ENCODE results near the gene CNN3. TPM values are rescaled to one million over a fixed set of nuclear protein-coding genes. Genes with fewer than 3 reads are reported as not detected.

Gene CNN3
- total RNA-seq, 1 experiment from 2014 or later, result 346 TPM

DNA sequence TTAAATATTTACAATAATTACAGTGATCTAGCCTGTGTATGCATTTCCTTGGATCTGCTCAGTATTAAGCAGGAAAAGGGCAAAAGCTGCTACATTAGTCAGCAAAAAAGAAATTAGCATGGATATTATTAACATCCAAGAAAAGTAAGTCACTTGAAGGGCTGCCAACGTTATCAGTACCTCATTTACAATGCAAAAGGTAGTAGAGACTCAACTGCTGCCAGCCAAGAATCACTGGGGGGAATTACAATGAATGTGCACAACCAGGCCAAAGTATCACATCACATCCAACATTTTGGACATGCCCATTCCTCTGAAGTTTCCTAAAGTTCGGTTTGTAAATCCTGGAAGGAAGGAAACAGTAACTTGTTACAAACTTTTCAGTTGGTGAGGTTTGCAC is 1.9 kb downstream of the CNN3 start:
- DNase-seq (ENCODE audit: low read depth), result peak; percentile 23

DNA sequence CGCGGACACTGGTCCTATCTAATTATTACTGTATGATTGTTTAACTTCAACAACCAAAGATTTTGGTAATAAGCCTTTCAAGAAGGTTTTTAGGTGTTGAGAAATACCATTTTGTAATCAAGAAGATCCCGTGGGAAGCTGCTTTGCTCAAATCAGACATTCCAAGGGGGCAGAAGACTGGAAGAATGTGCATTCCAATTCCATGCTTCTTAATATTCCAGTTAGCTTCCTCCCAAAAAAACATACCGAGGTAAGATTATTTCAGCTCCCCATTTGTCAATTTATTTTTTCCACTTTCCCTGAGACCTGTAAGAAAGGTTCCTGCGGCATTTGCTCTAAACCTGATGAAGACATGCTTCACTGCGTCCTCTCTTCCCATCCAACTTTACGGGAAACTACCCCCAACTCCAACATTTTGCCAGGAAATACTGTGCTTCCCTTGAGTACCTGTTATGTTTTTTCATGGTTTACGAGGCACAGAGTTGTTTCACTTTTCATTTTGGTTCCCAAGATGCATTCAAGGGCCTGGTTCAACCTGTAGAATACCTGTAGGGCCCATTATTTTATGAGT is 4.1 kb downstream of the CNN3 start:
- DNase-seq (ENCODE audit: low read depth), result no peak

DNA sequence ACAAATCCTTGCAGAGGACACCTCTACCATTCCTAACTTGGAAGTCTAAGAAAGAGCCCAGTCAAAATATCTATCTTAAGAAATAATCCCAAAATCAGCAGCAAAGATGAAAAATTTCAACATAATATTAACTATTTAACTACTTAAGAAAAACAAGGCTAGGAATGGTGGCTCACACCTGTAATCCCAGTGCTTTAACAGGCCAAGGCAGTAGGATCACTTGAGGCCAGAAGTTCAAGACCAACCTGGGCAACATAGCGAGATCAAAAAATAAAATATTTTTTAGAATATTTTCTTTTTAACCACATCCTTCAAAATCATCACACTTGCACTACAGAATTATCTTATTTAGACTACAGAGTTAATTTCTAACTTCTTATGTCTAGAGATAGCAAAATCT is 4.9 kb downstream of the CNN3 start:
- DNase-seq (ENCODE audit: low read depth), result no peak

DNA sequence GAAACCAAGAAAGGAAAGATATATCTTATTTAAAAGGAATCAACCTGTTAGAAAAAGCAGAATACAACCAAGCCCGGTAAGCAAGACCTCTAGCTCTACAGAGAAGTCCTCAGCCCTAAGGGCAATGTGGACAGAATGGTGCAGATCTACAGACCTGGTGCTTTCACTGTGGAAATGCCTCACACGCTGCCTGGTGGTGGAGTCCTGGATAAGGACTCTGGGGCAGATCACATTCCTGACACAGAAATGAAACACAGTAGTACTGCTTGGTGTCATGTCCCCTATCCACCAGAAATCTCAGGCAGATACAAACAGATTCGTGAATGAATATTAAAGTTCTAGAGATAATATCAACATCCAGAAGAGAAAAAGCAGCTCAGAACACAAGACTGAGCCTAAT is 6.8 kb downstream of the CNN3 start:
- no peak for DNase-seq (ENCODE audit: low read depth)

DNA sequence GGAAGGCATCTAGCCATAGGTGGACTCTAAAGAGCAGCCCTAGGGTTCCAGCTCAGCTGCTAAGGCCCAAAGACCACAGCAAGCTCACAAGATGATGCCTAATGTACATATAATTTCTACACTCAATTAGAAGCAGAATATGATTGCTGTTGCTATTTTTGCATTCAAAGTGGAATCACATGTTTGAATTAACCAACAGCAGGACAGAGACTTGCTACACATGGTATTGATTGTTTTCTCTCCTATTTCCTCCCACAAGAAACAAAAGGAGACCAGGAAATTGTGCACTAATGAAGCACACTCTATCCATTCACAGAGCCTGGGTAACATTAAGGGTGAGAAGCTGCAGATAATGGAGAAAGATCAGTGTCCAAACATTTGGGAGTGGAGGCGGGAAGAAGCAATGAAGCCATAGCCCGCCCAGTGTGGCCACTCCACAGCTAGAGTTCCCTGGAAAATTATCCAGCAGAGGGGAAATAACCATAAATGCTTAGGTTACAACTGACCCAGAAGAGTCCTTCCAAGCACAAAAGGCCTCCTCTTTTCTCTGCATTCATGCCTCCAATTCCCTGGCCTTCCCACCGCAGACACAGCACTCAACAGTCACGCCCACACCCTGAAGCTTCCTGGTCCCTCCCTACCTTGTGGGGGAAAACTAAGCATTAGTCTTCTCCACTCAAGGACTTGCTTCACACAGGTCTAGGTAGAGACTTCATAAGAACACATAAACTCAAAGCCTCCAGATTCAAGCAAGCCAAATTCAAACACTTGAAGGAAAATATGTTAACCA is 7.5 kb downstream of the CNN3 start:
- no peak for DNase-seq (ENCODE audit: low read depth)

DNA sequence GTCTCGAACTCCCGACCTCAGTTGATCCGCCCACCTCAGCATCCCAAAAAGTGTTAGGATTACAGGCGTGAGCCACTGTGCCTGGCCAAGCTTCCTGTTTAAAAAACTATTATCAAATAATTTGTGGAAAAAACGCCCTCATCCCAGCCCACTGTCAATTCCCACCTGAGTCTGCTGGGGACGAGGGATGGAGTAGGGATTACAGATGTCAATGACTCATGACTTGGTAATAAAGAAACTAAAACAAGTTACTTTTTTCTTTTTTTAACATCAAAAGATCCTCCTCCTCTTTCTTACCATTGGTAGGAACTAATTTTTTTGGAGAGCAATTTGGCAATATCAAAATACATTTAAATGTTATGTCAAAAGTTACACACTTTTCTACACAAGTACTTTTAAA is 9.7 kb downstream of the CNN3 start:
- DNase-seq (ENCODE audit: low read depth), result no peak

DNA sequence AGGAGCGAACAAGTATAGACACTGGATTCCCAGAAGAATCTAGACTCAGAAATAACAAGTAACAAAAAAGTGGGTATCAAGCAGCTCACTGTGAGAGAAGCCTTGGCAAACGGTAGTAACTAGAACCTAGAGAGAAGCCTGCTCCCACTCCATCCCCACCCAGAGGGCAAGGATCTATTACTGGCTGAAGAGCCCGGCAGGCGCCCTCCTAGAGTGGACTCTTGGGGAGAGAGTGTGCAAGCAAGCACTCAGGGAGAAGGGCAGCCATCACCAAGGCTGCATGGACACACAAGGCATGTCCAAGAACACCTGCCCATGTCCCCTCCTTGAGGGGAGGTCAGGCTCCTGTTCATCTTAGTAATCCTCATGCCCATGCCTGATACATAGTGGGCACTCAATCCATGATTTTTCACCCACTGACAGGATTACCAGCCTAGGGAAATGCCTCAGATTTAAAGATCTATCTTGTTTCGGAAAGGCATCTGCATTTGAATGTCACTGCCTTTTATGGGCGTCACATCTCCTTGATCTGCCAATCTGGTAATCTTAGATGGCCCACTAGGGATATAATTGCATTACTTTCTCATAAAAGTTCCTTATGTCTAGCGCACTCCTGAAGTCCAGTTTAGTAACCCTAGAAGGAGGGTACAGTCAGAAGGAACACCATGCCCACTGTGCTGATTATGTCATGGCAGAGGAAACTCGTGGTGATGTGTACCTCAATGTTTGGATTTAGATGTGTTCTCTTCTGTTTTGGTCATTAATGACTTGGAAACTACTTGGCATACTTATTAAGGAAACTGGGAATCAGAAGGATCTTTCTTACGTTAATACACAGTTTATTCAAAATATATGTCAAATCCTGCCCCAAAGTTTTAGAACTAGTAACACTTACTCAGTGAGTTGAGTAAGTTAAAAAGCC is 14.4 kb downstream of the CNN3 start:
- no peak for DNase-seq (ENCODE audit: low read depth)

DNA sequence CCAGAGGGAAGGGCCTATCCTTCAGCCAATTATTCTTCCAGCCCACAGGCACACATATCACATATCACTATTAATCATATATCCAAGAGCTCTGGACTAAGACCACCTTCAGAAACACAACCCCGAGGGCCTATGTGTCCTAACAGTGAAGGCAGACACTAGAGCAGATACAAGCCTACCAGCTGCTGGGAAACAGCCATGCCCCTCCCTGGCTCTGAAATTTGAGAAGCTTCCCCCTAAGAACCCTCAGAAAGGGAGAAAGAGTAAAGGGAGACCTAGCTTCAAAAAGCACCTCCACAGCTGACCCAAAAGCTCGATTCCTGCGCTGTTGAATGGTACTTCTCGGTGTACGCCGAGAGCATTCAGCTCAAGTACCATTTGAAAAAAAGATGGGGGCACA is 17.4 kb downstream of the CNN3 start:
- DNase-seq (ENCODE audit: low read depth), result no peak

DNA sequence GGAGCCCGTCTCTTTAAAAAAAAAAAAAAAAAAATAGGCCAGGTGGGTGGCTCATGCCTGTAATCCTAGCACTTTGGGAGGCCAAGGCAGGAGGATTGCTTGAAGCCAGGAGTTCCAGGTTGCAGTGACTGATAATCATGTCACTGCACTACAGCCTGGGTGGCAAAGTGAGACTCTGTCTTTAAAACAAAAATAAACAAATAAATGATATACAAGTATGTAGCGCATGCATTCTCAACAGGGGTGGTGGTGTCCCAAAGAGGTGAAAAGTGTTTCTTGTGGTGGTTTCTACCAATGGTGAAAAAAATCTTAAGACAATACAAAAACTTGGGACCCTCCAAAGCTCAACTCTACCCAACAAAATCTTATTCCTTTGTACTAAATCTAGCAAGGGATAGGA is 17.9 kb downstream of the CNN3 start:
- no peak for DNase-seq (ENCODE audit: low read depth)

DNA sequence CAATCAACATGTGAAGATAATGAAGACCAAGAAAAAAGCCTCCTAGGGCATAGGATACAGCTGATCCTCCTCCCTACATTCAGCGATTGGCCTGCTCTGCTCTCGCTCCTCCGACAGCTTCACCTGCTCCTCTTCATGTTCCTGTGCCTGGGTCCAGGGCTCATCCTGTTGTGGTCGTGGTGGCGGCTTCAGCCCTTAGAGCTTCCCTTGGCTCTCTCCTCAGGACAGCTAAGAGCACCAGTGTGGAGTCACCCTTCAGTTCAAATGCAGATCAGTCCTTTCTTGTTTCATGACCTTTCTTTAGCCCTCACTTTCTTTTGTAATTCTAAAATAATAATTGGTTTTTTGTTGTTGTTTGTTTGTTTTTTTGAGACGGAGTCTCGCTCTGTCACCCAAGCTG is 18.7 kb downstream of the CNN3 start:
- no peak for DNase-seq (ENCODE audit: low read depth)

DNA sequence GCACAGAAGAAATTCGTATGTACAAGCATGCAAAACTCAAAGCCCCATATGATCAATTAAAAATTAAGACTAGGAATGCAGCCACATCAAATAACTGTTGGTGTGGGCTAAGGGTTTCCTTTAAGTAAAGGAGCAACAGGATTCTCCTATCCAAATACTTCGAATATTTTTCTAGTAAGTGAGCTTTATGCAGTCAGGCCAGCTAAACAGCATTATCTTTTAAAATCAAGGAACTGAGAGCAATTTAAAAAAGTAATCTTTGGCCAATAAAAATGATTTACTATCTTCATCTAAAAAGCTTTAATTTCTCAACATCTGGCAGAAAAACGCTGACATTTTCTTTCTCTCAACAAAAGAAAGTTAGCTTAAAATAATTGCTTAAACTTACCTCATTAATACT is 19.8 kb downstream of the CNN3 start:
- no peak for DNase-seq (ENCODE audit: low read depth)

DNA sequence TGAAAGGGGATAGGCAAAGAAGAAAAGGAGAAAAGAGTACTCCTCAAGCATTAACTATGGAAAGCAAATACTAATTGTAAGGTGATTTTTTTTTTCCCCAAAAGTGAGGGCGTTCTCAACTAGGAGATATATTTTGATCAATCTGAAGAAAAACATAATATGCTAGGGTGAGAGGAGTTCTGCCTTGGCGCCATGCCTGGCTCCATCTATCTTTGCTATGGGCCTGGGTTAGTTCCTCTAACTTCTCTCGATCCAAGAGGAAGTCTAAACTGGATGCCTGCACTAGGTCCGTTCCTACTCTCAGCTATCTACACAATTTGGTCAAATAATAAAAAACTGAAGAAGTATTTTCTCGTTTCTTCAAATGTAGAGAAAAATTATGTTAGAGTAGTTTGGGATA is 20.5 kb downstream of the CNN3 start:
- DNase-seq (ENCODE audit: low read depth), result no peak

DNA sequence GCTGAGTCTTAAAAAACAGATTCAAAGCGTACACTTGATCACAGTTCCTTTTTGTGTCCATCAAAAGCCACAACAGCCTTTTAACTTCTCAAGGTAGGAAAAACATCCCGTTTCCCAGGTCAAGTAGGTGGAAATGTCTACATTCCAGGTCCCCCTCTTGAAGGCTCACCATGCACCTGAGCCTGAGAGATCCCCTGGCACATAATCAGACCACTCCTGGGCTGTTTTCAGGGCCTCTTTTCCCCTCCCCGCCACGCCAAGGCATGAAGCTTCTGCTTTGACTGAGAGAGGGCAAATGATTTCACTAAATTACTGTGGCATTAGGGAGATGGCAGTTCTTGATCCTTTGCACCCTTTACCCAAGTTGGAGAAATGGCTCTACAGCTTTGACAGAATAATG is 21.7 kb downstream of the CNN3 start:
- no peak for DNase-seq (ENCODE audit: low read depth)

DNA sequence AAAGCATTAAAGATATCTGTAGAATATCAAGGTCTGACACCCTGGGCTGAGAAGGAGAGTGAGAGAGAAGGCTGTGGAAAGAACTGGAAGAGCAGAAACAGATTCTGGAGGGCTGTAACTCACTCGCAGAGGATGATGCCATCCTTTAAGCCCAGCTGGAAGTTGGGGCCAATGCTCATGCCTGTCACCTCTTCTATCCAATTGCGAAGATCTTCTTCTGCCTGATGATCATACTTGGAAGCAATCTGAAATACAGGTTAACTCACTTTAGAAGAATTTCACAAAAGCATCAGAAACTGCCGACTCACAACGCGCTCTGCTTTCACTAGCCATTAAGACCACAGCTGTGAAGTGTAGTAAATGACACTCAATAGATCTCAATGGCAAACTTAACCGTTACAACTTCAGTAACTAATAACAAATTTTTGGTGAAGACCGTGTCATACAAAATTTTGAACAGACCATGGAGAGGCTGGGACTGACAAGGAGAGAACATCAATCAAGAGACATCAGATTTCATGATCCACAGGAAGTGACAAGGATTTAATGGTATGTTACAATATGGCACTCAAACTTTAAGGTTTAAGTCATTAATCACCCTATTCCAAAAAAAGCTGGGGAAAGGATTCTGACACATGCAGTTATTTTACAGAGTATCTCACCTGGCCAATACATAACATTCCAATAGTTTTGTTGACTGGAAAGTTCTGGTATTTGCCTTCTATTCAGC is 23.5 kb downstream of the CNN3 start:
- peak; percentile 48 for DNase-seq (ENCODE audit: low read depth)

DNA sequence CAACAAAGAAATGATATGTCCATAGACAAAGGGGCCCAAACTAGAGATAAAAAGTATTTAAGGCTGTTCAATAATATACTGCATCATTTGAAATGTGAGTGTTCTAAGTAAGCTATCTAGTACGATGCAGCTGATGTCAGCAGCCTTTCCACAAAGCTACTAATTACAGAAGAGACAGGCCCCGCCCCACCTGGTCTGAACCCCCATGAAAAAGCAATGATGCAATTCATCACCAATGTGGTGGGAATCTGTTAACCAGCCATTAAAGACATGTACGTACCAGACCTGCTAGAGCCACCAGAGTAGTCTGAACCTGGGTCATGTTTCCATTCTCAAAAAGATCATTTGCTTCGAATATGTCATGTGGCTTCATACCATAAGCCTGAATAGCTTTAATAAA is 25.1 kb downstream of the CNN3 start:
- DNase-seq (ENCODE audit: low read depth), result no peak

DNA sequence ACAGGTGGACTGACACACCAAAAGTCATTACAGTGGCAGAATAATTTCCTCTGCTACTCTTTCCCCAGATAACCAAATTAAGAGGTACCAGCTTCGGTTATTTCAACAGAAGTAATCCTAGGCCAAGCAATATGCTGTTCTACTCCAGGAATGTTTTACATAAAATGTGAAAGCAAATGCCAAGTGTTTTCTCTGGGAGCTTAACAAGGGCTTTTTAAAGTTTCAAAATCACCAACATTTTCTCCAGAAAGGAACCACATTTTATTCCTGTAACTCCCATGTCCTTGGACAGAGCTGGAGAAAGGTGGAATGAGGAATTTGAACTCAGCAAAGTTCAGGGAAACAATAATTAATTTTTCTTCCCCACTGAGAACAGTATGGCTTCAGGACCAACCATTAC is 27.2 kb downstream of the CNN3 start:
- no peak for DNase-seq (ENCODE audit: low read depth)

DNA sequence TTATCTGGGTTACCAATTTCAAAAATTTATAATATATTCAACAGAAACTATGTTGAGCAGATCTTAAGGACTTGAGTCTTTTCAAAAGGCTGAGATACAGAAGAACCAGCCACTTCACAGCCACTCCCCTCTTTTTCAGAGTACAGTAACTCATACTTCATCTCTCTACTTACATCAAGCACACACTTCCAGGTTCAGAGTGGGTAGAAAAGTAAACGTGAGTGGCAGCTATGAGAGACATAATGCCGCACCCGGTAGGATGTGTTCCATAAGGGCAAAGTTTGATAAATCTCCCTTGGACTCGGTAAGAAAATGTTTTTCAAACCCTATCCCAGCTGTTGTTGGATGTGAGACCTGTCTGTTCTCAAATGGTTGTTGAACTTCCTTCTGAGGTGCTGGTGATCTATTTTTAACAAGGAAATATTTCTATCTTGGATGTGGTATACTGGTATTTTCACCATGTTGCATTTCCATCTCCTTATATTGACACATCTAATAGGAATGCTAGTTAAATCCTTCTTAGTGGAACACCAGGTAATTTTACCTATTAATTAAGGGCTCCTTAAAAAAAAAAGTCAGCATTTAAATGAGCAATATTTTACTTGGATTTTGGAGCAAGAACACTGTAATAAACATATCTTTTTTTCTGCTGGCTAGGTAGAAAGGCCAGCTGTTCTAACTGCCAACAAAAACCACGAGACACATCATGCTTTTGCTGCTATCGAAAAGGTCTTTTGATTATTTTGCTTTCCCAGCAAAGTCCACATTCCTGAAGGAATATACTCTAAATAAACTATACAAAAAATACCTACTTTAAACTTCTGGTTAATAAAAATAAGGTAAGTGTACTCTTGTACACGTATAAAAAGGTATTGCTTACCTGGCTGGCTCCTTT is 28.2 kb downstream of the CNN3 start:
- DNase-seq (ENCODE audit: low read depth), result no peak

DNA sequence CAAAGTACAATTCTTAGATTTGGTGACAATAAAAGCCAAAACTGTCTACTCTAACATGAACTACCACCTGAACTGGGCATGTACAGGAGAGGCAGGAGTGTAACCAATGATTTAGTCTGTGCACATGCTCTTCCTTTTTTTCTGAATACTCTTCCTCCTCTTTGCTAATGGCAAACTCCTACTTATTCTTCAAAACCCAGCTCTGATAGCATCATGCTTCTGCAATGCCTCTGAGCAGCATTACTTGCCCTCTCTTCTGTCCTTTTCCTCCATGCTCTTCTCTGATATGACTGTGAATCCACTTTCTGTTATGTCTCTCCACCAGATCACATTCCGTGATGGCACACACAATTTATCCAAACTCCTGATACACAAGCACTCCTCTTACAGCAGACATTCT is 31.4 kb downstream of the CNN3 start:
- no peak for DNase-seq (ENCODE audit: low read depth)

DNA sequence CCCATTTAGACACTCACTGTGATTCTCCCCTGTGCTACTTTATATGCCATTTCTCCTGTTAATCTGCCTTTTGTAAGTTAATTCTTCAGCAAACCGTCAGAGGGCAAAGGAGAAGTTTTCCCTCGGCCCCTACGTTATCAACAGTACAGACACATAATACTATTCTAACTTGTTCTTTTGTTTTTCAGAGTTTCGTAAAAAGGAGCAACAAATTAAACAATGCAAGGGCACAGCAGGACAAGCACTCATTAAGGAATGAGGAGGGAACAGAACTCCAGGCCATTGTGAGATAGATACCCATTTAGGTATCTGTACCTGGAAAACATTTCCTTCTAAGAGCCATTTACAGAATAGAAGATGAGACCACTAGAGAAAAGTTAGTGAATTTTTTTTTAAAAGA is 32.3 kb downstream of the CNN3 start:
- no peak for DNase-seq (ENCODE audit: low read depth)

DNA sequence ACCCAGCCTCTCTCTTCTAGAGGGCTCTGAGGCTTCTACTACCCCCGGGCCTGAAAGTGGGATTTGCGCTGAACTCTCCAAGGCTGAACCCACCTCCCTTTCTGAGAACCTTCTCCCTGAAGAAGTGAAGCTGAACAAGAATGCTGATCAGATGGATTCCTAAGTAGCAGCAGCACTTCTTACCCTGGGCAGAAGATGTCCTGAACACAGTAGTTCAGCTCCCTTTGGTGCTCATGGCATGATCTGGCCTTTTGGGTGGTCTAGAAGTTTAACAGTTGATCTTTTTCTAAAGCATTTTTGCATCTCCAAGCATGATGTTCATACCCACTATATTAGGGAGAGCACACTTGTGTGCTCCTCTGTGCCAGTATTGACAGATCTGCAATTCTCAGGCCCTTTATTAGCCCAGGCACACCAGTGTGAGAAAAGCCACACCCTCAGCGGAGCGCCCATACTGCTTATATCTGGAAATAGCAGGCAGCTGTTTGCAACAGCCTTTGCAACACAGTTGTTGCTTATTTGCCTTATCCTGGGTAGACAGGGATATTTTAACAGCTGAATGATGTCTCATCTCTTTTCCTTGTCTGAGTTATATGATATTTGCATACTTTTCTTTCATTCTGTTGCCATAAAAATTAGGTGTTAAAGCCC is 34.2 kb downstream of the CNN3 start:
- DNase-seq (ENCODE audit: low read depth), result no peak
